ENCODE measurements around the gene UBAP2L.

Gene UBAP2L

GRCh38 chr1:154178911-154179811 is 41.6 kb upstream of the UBAP2L start:
- H3K27ac ChIP-seq: no peak overlapping the region
- TF ChIP-seq ZFX (IDR thresholded peaks at IDR 0.05): no peak
- TF ChIP-seq, protein P1, sequence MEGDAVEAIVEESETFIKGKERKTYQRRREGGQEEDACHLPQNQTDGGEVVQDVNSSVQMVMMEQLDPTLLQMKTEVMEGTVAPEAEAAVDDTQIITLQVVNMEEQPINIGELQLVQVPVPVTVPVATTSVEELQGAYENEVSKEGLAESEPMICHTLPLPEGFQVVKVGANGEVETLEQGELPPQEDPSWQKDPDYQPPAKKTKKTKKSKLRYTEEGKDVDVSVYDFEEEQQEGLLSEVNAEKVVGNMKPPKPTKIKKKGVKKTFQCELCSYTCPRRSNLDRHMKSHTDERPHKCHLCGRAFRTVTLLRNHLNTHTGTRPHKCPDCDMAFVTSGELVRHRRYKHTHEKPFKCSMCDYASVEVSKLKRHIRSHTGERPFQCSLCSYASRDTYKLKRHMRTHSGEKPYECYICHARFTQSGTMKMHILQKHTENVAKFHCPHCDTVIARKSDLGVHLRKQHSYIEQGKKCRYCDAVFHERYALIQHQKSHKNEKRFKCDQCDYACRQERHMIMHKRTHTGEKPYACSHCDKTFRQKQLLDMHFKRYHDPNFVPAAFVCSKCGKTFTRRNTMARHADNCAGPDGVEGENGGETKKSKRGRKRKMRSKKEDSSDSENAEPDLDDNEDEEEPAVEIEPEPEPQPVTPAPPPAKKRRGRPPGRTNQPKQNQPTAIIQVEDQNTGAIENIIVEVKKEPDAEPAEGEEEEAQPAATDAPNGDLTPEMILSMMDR (conservative IDR thresholded peaks at IDR 0.05): no peak

DNA sequence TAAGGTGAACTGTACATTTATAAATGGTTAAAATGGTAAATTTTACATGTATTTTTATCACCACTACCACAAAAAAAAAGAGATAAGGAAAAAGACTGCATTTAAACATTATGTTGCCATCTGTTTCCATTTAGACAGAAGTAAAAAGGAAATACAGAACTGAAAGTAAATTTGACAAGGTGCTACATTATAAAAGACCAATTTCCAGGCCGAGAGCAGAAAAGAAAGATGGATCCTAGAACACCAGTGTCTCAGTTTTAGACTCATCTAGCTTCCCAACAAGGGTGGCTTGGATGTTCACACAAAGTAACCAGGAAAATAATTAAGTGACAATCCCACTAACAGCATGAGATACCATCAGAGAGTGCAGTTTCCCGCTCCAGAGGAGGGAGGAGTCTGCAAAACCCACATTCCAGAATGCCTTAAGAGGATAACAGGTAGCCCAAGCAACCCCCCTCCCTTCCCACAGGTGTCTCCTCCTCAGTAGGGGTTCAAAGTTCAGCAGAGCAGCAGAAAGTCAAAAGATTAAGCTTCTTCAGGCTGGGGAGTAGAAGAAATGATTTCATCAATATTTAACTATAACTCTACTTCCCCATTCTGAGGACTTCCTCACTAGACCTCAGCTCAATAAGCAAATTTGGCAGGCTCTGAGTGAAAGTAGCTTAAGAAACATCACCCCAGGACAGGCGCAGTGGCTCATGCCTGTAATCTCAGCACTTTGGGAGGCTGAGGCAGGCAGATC is 40.6 kb upstream of the UBAP2L start:
- TF ChIP-seq, protein P1 (conservative IDR thresholded peaks at IDR 0.05): no peak
- no peak for TF ChIP-seq ZFX (IDR thresholded peaks at IDR 0.05)
- no peak overlapping the region for H3K27ac ChIP-seq

DNA sequence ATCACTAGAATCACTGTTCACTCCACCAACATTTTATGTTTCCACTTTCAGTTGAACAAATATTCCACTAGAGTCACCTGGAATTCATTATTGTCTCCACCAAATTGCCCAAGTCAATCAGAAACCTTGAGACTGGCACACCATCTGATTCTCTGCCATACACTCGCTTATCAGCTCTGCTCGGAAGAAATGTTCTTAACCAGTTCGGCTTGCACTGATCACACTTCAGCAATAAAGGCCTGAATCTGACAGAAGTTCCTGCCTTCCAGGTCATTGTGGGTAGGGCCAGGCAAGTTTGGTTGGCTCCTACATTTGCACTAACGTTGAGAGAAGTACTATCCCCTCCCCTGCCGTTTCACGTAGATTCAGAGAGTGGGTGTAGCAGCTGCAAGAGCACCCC is 38.8 kb upstream of the UBAP2L start:
- H3K27ac ChIP-seq: peak overlapping the region; percentile 87
- TF ChIP-seq ZFX (IDR thresholded peaks at IDR 0.05): no peak
- TF ChIP-seq, protein P1 (conservative IDR thresholded peaks at IDR 0.05): no peak

DNA sequence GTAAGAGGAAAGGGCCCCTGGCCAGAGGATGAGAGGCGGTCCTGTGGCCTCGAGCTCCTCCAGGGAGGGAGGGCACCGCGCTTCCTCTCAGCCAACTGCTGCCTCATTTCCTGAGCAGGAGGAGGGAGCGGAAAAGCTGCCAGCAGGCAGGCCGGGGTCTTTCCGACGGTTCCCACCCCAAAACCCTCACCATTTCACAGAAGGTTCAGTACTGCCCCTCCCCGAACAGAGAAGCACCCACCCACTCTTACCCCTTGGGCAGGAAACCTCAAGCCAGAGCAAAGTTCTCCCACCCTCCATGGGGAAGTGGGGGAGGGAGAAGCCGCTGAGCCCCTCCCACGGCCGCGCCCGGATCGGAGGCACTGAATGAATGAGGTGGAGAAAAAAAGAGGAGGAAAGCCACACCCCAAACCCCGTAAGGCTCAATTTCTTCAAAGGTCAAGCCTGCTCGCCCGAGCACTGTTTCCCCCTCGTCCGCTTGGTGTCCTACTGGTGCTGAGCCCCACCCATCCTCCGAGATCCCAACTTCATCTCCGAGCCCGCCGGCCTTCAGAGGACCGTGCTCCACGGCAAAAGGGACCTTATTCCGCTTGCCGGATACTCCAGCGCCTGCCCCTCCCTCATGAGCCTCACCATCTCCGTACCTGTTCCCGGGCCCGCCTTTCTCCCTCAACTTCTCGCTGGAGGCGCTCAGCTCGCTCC is 38.3 kb upstream of the UBAP2L start:
- peak overlapping the region; percentile 87 for H3K27ac ChIP-seq
- TF ChIP-seq, protein P1 (conservative IDR thresholded peaks at IDR 0.05): no peak
- TF ChIP-seq ZFX (IDR thresholded peaks at IDR 0.05): no peak

GRCh38 chr1:154183046-154183915 is 37.5 kb upstream of the UBAP2L start:
- H3K27ac ChIP-seq: peak overlapping the region; percentile 87
- TF ChIP-seq ZFX (IDR thresholded peaks at IDR 0.05): no peak
- TF ChIP-seq, protein P1 (conservative IDR thresholded peaks at IDR 0.05): no peak

DNA sequence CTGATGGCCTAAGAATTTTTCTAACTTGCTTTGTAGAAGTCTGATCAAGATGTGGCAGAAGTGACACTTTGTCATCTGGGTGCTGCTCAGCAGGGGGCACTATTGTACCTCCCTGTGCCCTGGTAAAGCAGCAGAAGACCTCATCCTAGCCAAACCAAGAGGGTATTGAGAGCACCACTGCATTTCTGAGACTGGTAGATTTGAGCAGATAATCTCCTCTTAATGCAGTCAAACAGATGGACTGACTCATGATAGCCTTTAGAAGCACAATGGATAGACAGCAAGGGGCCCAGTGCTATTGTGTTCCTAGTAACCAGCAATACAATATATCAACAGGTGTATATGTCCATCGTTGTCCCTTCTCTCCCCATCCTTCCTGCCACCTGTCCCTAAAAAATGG is 34.6 kb upstream of the UBAP2L start:
- H3K27ac ChIP-seq: peak overlapping the region; percentile 25; the same call in 1 of the 2 replicates
- TF ChIP-seq, protein P1 (conservative IDR thresholded peaks at IDR 0.05): peak; percentile 88
- TF ChIP-seq ZFX (IDR thresholded peaks at IDR 0.05): no peak
